Tibial nerve (tissue), 4 donors: ENCODE results near the gene RBKS. TPM values are rescaled to one million over a fixed set of nuclear protein-coding genes. Genes with fewer than 3 reads are reported as not detected.
A peak's percentile ranks its signal among the peaks of the same experiment; 100 is the strongest.

ENCODE experiments used
- DNase-seq, 2 donors: peaks; one replicate each; pipeline ENCODE4 v3.0.0-alpha.2; 2019; ENCODE audit warnings: low spot score in 2 of 2
- H3K27ac ChIP-seq, 4 donors: fragments of 200-600 bp; sonication (generic) in 3 of 4; one replicate each; pipeline ENCODE4 v1.5.1; 2017 to 2019; ENCODE audit warnings: mild to moderate bottlenecking in 1 of 4
- H3K27me3 ChIP-seq, 2 donors: fragments of 200-600 bp; sonication (generic) in 1 of 2; one replicate each; pipeline versions ENCODE4 v1.5.1 to v1.6.0; 2017 to 2019
- H3K36me3 ChIP-seq, 3 donors: fragments of 200-600 bp; sonication (generic); one replicate each; pipeline ENCODE4 v1.5.1; 2018 to 2019
- H3K4me1 ChIP-seq, 4 donors: fragments of 200-600 bp; sonication (generic) in 3 of 4; one replicate each; pipeline ENCODE4 v1.5.1; 2017 to 2019
- H3K4me3 ChIP-seq, 4 donors: fragments of 200-600 bp; sonication (generic) in 3 of 4; one replicate each; pipeline ENCODE4 v1.5.1; 2017 to 2019; ENCODE audit warnings: mild to moderate bottlenecking in 1 of 4, moderate library complexity in 1 of 4
- H3K9me3 ChIP-seq, 4 donors: fragments of 200-600 bp; sonication (generic) in 3 of 4; one replicate each; pipeline ENCODE4 v1.5.1; 2017 to 2019
- CTCF ChIP-seq, 5 experiments: fragments of 200-600 bp in 3 of 5; fragments of 450-650 bp in 2 of 5; sonication (generic) in 3 of 5; IDR thresholded peaks; one replicate each; pipeline ENCODE4 v1.5.1; 2016 to 2019; ENCODE audit warnings: antibody characterized with exemption in 5 of 5, mild to moderate bottlenecking in 3 of 5, moderate library complexity in 2 of 5
- EP300 ChIP-seq, 2 donors: sonication (generic); formaldehyde crosslinking; IDR thresholded peaks; one replicate each; pipeline ENCODE4 v1.6.1; 2017; ENCODE audit warnings: antibody characterized with exemption in 2 of 2, mild to moderate bottlenecking in 1 of 2
- POLR2A ChIP-seq, 2 donors: fragments of 450-650 bp; IDR thresholded peaks; one replicate each; pipeline ENCODE4 v1.6.1; 2017; ENCODE audit warnings: antibody characterized with exemption in 2 of 2, mild to moderate bottlenecking in 2 of 2, moderate library complexity in 2 of 2
- WGBS, 2 donors: methylation state at CpG; one replicate each; pipeline ENCODE4 v1.1.5; 2018; 5-methylcytosine and 5-hydroxymethylcytosine counted together
- total RNA-seq, 4 donors: library from RNA; depleted of rRNA; stranded (reverse); fragments of >200 nt; gene quantifications; one replicate each; pipeline ENCODE4 v1.1.0, GENCODE V29; 2016

RBKS gene
- total RNA-seq, 4 donors from 2014 or later = 1.2 to 8.1 (median 4.4) TPM

- Histone ChIP-seq H3K4me3 (no peak overlapping the region), H3K4me1 (peaks cover 0 to 53% (median 15%) of the 10 kb centered on the region in 4 donors), H3K27me3 (no peaks in the 10 kb centered on the region), H3K9me3 (no peaks in the 10 kb centered on the region), H3K27ac (peak overlapping the region in 3 of 4 donors; percentile 24 to 87 (median 85)), H3K36me3 (no peaks in the 10 kb centered on the region)
- TF ChIP-seq POLR2A (IDR thresholded peaks at IDR 0.05) = no peak
- peak in 1 of 2 donors; percentile 79 for TF ChIP-seq EP300 (IDR thresholded peaks at IDR 0.05)
- 48% methylated on average over 11 of the region's 11 CpGs for WGBS, 2 donors
- DNase-seq = peak in 1 of 2 donors; percentile 54
Measured at GRCh38 chr2:27798948-27799645, 91.1 kb downstream of the RBKS start.

DNA sequence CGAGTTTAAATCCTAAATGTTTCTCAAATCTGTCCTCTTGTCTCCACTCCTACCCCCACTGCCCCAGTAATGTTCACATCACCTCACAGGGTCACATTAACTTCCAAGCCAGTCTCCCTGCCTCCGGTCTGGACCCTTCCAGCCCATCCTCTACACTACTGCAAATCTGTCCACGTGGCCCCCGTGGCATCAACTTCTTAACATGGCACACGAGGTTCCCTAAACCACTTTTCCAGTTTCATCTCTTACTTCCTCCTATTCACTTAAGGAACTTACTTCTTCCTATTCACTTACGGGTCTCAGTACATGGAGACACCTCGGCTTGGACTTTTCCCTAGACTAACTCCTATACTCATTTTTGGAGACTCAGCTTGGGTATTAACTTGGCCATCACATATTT lies 91.7 kb downstream of the RBKS start:
- Histone ChIP-seq H3K4me3 (no peak overlapping the region), H3K4me1 (peaks cover 0 to 53% (median 15%) of the 10 kb centered on the region in 4 donors), H3K9me3 (no peaks in the 10 kb centered on the region), H3K27ac (peak overlapping the region in 2 of 4 donors; percentile 85 to 87), H3K27me3 (no peaks in the 10 kb centered on the region), H3K36me3 (no peaks in the 10 kb centered on the region)
- TF ChIP-seq CTCF (IDR thresholded peaks at IDR 0.05) = no peak
- no peak for TF ChIP-seq POLR2A (IDR thresholded peaks at IDR 0.05)
- no peak for TF ChIP-seq EP300 (IDR thresholded peaks at IDR 0.05)
- no peak for DNase-seq
- WGBS, 2 donors = 82 to 93% methylated on average over 7 of the region's 7 CpGs

DNA sequence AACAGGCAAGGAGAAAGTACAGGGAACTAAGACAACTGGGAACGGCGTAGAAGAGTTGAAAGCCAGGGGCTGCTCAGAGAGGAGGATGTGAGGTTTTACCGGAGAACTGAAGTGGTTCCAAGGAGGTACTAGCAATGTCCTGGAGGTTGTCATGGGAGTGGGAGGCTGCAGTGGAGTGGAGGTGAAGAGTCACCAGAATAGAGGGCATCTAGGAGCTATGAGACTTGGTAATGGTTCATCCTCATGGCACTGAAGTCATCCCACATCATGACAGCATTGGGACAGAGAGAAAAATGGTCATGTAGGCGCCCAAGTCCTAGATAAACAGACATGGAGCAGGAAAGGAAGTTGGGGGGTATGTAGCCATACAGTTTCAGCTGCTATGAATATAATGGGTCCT lies 92.3 kb downstream of the RBKS start:
- Histone ChIP-seq H3K9me3 (no peaks in the 10 kb centered on the region), H3K36me3 (no peaks in the 10 kb centered on the region), H3K4me1 (peaks cover 0 to 53% (median 15%) of the 10 kb centered on the region in 4 donors), H3K4me3 (no peak overlapping the region), H3K27ac (peak overlapping the region in 2 of 4 donors; percentile 61 to 87), H3K27me3 (no peaks in the 10 kb centered on the region)
- WGBS, 2 donors = 85 to 87% methylated on average over 4 of the region's 4 CpGs
- no peak for DNase-seq
- no peak for TF ChIP-seq POLR2A (IDR thresholded peaks at IDR 0.05)
- no peak for TF ChIP-seq CTCF (IDR thresholded peaks at IDR 0.05)
- TF ChIP-seq EP300 (IDR thresholded peaks at IDR 0.05) = no peak

DNA sequence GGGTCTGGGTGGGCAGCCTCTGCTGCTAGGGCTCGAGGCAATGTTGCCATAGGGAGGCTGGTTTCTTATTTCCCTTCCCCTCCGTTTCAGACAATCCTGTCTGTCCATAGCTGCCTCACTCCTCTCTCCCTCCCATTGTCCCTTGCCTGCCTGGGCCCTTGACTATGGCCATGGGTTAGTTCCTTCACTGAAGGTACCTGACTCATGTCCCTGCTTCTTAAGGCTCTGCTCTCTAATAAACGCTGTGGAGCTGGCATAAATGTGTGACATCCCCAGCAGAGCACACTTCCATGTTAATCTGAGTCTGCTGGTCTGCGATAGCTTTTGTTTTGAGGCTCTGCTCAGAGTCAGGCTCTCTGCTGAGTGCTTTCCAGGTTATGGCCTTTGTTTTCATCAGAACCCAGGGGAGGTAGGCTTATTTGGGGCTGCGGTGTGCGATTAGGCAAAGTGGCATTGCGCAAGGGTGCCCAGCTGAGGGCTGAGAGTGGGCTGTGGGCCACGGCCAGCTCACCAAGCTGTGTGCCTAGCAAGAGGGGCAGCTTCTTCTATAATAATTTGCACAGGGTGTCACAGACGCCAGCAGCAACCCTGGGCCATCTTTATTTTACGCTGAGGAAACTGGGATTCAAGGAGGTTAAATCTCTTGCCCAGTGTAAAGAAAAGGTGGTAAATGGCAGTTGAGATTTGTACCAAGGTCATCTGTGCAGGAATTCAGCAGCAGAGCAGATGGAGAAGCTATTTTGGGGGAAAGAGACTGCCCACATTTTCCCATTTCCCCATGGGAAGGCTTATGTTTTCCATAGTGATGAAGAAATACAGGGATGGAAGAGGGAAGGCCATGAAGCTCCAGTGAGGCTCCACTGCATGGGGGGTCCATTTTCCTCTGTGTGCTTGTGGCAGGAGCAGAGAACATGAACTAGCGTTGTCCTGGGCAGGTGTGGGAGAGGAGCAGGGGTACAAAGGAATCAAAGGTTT lies 93.1 kb downstream of the RBKS start:
- Histone ChIP-seq H3K36me3 (no peaks in the 10 kb centered on the region), H3K27me3 (no peaks in the 10 kb centered on the region), H3K4me1 (peaks cover 0 to 53% (median 15%) of the 10 kb centered on the region in 4 donors), H3K4me3 (no peak overlapping the region), H3K27ac (peak overlapping the region in 2 of 4 donors; percentile 61 to 87), H3K9me3 (no peaks in the 10 kb centered on the region)
- DNase-seq = no peak
- no peak for TF ChIP-seq CTCF (IDR thresholded peaks at IDR 0.05)
- TF ChIP-seq POLR2A (IDR thresholded peaks at IDR 0.05) = no peak
- TF ChIP-seq EP300 (IDR thresholded peaks at IDR 0.05) = no peak
- WGBS, 2 donors = 81 to 83% methylated on average over 7 to 11 of the region's 11 CpGs

GRCh38 chr2:27795868-27796277 lies 94.3 kb downstream of the RBKS start:
- 37 to 38% methylated on average over 4 of the region's 4 CpGs for WGBS, 2 donors
- no peak for DNase-seq
- Histone ChIP-seq H3K4me1 (peaks cover 0 to 49% (median 14%) of the 10 kb centered on the region in 4 donors), H3K4me3 (no peak overlapping the region), H3K27ac (peak overlapping the region in 2 of 4 donors; percentile 61 to 77), H3K27me3 (no peaks in the 10 kb centered on the region), H3K9me3 (no peaks in the 10 kb centered on the region), H3K36me3 (no peaks in the 10 kb centered on the region)
- no peak for TF ChIP-seq POLR2A (IDR thresholded peaks at IDR 0.05)
- TF ChIP-seq EP300 (IDR thresholded peaks at IDR 0.05) = no peak
- TF ChIP-seq CTCF (IDR thresholded peaks at IDR 0.05) = no peak
